HL-60 (cell line): ENCODE measurements around the gene ZFAND3.

Experiments
- CTCF ChIP-seq: IDR thresholded peaks from one replicate; pipeline ENCODE4 v1.5.1; 2011; ENCODE audit warnings: low read length, control low read depth, inconsistent platforms; ENCODE audit not compliant: insufficient read depth
- POLR2AphosphoS5 ChIP-seq: IDR thresholded peaks from 2 replicates; pipeline ENCODE4 v1.6.1; 2012; ENCODE audit warnings: low read depth
- REST ChIP-seq: IDR thresholded peaks from 2 replicates; pipeline ENCODE4 v1.6.1; 2012; ENCODE audit warnings: low read depth; ENCODE audit not compliant: insufficient replicate concordance

- TF ChIP-seq CTCF (no peak), POLR2AphosphoS5 (no peak), REST (no peak)
Observed at GRCh38 chr6:38185244-38185643, 365.7 kb downstream of the ZFAND3 start.
